Measurements from ENCODE around the gene TSPAN18. TPM values are rescaled to one million over a fixed set of nuclear protein-coding genes. Genes with fewer than 3 reads are reported as not detected.

The TSPAN18 gene
- total and polyA plus RNA-seq, 2 experiments from 2014 or later = 9.5 to 21.5 TPM

DNA sequence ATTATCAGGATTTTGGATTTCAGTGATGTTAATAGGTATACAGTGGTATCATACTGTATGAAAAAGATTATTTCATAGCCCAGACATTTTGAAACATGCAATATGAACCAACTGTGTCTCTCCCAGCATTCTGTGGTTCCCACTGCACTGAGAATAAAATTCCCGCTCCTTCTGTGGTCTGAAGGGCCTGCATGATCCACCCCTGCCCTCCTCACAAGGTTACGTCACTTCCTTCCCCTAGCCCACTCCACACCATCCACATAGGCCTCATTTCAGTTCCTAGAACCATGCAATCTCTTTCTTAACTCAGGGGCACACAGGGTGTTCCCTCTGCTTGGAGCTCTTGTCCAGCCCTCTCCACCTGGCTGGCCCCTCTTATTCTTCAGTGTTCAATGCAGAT is 103.1 kb downstream of the TSPAN18 start:
- H3K79me2 ChIP-seq = no peaks in the 10 kb centered on the region
- H3K4me1 ChIP-seq (ENCODE audit: insufficient read depth) = peaks cover 18% of the 10 kb centered on the region
- H2AFZ ChIP-seq = no peak overlapping the region
- H3K4me3 ChIP-seq = no peak overlapping the region
- DNase-seq (ENCODE audit: low spot score) = no peak
- H3K9me2 ChIP-seq (replicated peaks; ENCODE audit: insufficient read depth) = no peaks in the 10 kb centered on the region
- 100% methylated on average over 2 of the region's 2 CpGs for WGBS (ENCODE audit: low lambda C conversion rate, missing lambda C conversion rate)
- TF ChIP-seq EZH2 (IDR thresholded peaks at IDR 0.05; ENCODE audit: borderline replicate concordance) (no peak), CTCF (IDR thresholded peaks at IDR 0.05; ENCODE audit: poor library complexity) (no peak), EZH2phosphoT487 (IDR thresholded peaks at IDR 0.05; ENCODE audit: low read depth, severe bottlenecking, unreplicated experiment) (no peak)
- no peaks in the 10 kb centered on the region for H4K20me1 ChIP-seq (ENCODE audit: insufficient read depth, poor library complexity, severe bottlenecking)
- H3K9me3 ChIP-seq (ENCODE audit: low read depth) = no peaks in the 10 kb centered on the region
- H3K27me3 ChIP-seq = no peaks in the 10 kb centered on the region
- no peak overlapping the region for H3K27ac ChIP-seq
- no peaks in the 10 kb centered on the region for H3K36me3 ChIP-seq (replicated peaks; ENCODE audit: insufficient read depth, low read depth)
- H3K4me2 ChIP-seq = no peak overlapping the region

- H4K20me1 ChIP-seq (ENCODE audit: insufficient read depth, poor library complexity, severe bottlenecking) = no peaks in the 10 kb centered on the region
- no peak overlapping the region for H2AFZ ChIP-seq
- no peak overlapping the region for H3K27ac ChIP-seq
- H3K9me2 ChIP-seq (replicated peaks; ENCODE audit: insufficient read depth) = no peaks in the 10 kb centered on the region
- no peaks in the 10 kb centered on the region for H3K36me3 ChIP-seq (replicated peaks; ENCODE audit: insufficient read depth, low read depth)
- H3K4me2 ChIP-seq = no peak overlapping the region
- H3K9me3 ChIP-seq (ENCODE audit: low read depth) = no peaks in the 10 kb centered on the region
- H3K27me3 ChIP-seq = no peaks in the 10 kb centered on the region
- H3K4me1 ChIP-seq (ENCODE audit: insufficient read depth) = peaks cover 28% of the 10 kb centered on the region
- H3K4me3 ChIP-seq = no peak overlapping the region
- TF ChIP-seq EZH2phosphoT487 (IDR thresholded peaks at IDR 0.05; ENCODE audit: low read depth, severe bottlenecking, unreplicated experiment) (no peak), CTCF (IDR thresholded peaks at IDR 0.05; ENCODE audit: poor library complexity) (no peak), EZH2 (IDR thresholded peaks at IDR 0.05; ENCODE audit: borderline replicate concordance) (no peak)
- WGBS (ENCODE audit: low lambda C conversion rate, missing lambda C conversion rate) = 87% methylated on average over 9 of the region's 10 CpGs
- no peak for DNase-seq (ENCODE audit: low spot score)
- no peaks in the 10 kb centered on the region for H3K79me2 ChIP-seq
Observed at GRCh38 chr11:44831605-44832394, 105.0 kb downstream of the TSPAN18 start.

DNA sequence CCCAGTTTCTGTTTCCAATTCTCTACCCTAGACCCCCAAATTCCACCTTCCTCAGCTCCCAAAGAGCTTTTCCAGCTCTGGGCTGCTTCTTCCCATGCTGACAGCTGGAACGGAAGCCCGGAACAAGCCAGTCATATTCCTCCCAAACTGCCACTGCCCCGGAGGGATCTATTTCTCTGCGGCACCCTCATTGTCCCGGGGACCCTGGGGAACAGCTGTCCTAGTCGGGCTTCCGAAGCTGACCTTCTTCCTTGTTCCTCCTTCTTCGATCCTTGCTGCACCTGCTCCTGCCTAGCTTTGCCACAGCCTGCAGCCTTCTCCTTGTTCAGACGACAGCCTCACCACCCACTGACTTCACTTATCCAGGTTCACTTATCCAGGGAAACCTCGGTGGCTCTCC is 105.7 kb downstream of the TSPAN18 start:
- H3K9me2 ChIP-seq (replicated peaks; ENCODE audit: insufficient read depth) = no peaks in the 10 kb centered on the region
- no peak overlapping the region for H3K27ac ChIP-seq
- H3K9me3 ChIP-seq (ENCODE audit: low read depth) = no peaks in the 10 kb centered on the region
- H3K79me2 ChIP-seq = no peaks in the 10 kb centered on the region
- H3K36me3 ChIP-seq (replicated peaks; ENCODE audit: insufficient read depth, low read depth) = no peaks in the 10 kb centered on the region
- H2AFZ ChIP-seq = no peak overlapping the region
- H3K4me3 ChIP-seq = no peak overlapping the region
- peaks cover 28% of the 10 kb centered on the region for H3K4me1 ChIP-seq (ENCODE audit: insufficient read depth)
- H3K27me3 ChIP-seq = no peaks in the 10 kb centered on the region
- no peak for TF ChIP-seq EZH2phosphoT487 (IDR thresholded peaks at IDR 0.05; ENCODE audit: low read depth, severe bottlenecking, unreplicated experiment)
- no peak for TF ChIP-seq CTCF (IDR thresholded peaks at IDR 0.05; ENCODE audit: poor library complexity)
- no peak for TF ChIP-seq EZH2 (IDR thresholded peaks at IDR 0.05; ENCODE audit: borderline replicate concordance)
- DNase-seq (ENCODE audit: low spot score) = no peak
- H4K20me1 ChIP-seq (ENCODE audit: insufficient read depth, poor library complexity, severe bottlenecking) = no peaks in the 10 kb centered on the region
- 86% methylated on average over 10 of the region's 10 CpGs for WGBS (ENCODE audit: low lambda C conversion rate, missing lambda C conversion rate)
- no peak overlapping the region for H3K4me2 ChIP-seq
